Common myeloid progenitor, CD34-positive (primary cell): ENCODE results near the gene PFN3.

Source experiments
- CTCF ChIA-PET: fragments of 350-600 bp; sonication (Branson Sonifier 250); formaldehyde crosslinking; loops from one replicate; lab custom pipeline; 2021; ENCODE audit warnings: antibody characterized with exemption; lab: Charles Lee
- POLR2A ChIA-PET: fragments of 350-600 bp; sonication (Branson Sonifier 250); formaldehyde crosslinking; loops from one replicate; lab custom pipeline; 2021; ENCODE audit warnings: antibody characterized with exemption; lab: Charles Lee
- DNase-seq, 3 donors: peaks; one replicate each; pipeline versions ENCODE4 v3.0.0 to v3.0.0-alpha.2; 2013
- H3K27ac ChIP-seq, 2 experiments: 1 replicate in 1 of 2; 2 replicates in 1 of 2; pipeline ENCODE4 v1.7.0; 2013; ENCODE audit warnings: inconsistent platforms in 2 of 2, low read length in 2 of 2, mild to moderate bottlenecking in 2 of 2, low read depth in 1 of 2, moderate library complexity in 1 of 2; ENCODE audit not compliant: severe bottlenecking in 2 of 2, insufficient read depth in 1 of 2, poor library complexity in 1 of 2
- H3K27me3 ChIP-seq, 5 experiments: replicated peaks in 2 of 5; 1 replicate in 3 of 5; 2 replicates in 2 of 5; pipeline versions ENCODE4 v1.6.1 to v1.7.0; 2013; ENCODE audit warnings: low read length in 4 of 5, mild to moderate bottlenecking in 2 of 5, moderate library complexity in 2 of 5, inconsistent platforms in 1 of 5; ENCODE audit not compliant: insufficient read depth in 5 of 5, control insufficient read depth in 4 of 5
- H3K36me3 ChIP-seq, 4 experiments: 1 replicate in 2 of 4; 2 replicates in 2 of 4; pipeline versions ENCODE4 v1.6.1 to v1.7.0; 2013; ENCODE audit warnings: low read length in 3 of 4, control low read depth in 1 of 4, mild to moderate bottlenecking in 1 of 4; ENCODE audit not compliant: control insufficient read depth in 4 of 4, insufficient read depth in 4 of 4
- H3K4me1 ChIP-seq, 4 experiments: 1 replicate in 3 of 4; 2 replicates in 1 of 4; pipeline versions ENCODE4 v1.6.1 to v1.7.1; 2013; ENCODE audit warnings: low read length in 3 of 4, mild to moderate bottlenecking in 3 of 4, control low read depth in 1 of 4, inconsistent platforms in 1 of 4, moderate library complexity in 1 of 4; ENCODE audit not compliant: control insufficient read depth in 4 of 4, insufficient read depth in 4 of 4; ENCODE audit errors: control extremely low read depth in 1 of 4
- H3K4me3 ChIP-seq, 7 experiments: 1 replicate in 4 of 7; 2 replicates in 3 of 7; pipeline versions ENCODE4 v1.5.1 to v1.7.0; 2013; ENCODE audit warnings: mild to moderate bottlenecking in 7 of 7, low read length in 6 of 7, moderate library complexity in 6 of 7, inconsistent platforms in 2 of 7, low read depth in 2 of 7, control low read depth in 1 of 7; ENCODE audit not compliant: insufficient read depth in 4 of 7, control insufficient read depth in 1 of 7; ENCODE audit errors: extremely low read depth in 1 of 7
- H3K9me3 ChIP-seq, 5 experiments: 1 replicate in 4 of 5; 2 replicates in 1 of 5; pipeline versions ENCODE4 v1.6.1 to v1.7.1; 2013; ENCODE audit warnings: low read length in 4 of 5, mild to moderate bottlenecking in 2 of 5, inconsistent platforms in 1 of 5, low read depth in 1 of 5, moderate library complexity in 1 of 5; ENCODE audit not compliant: control insufficient read depth in 4 of 5, insufficient read depth in 2 of 5; ENCODE audit errors: control extremely low read depth in 1 of 5
- WGBS: methylation state at CpG from one replicate; pipeline ENCODE4 v1.1.5; 2013; ENCODE audit not compliant: insufficient coverage; 5-methylcytosine and 5-hydroxymethylcytosine counted together

Gene PFN3

DNA sequence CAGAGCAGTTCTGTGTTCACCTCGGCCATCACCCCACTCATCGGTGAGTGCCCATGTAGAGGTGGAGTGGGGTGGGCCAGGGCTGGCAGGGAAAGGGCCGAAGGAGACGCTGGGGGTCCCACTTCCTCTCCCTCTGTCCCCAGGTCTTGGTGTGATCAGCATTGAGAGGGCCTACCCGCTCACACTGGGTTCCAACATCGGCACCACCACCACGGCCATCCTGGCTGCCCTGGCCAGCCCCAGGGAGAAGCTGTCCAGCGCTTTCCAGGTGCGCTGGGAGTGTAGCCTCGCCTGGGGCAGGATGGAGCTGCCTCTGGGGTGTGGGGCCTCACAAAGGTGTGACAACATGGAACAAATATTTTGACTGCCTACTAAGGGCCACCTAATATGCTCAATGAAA lies 3.7 kb downstream of the PFN3 start:
- 98% methylated on average over 8 of the region's 10 CpGs for WGBS
- POLR2A ChIA-PET, result no interaction called here
- no peaks in the 10 kb centered on the region for H3K36me3 ChIP-seq
- no peak overlapping the region for H3K4me3 ChIP-seq
- H3K4me1 ChIP-seq, result peaks cover 3 to 32% (median 19%) of the 10 kb centered on the region in 4 experiments
- H3K27me3 ChIP-seq, result peaks cover 0 to 21% (median 6%) of the 10 kb centered on the region in 5 experiments
- H3K9me3 ChIP-seq, result no peaks in the 10 kb centered on the region
- no peak overlapping the region for H3K27ac ChIP-seq
- no peak for DNase-seq
- CTCF ChIA-PET, result interaction anchor here (13.7 kb wide), 1 partner anchor 52 kb away, joined by 509 read pairs; the partner anchor contains the start of gene PRR7

DNA sequence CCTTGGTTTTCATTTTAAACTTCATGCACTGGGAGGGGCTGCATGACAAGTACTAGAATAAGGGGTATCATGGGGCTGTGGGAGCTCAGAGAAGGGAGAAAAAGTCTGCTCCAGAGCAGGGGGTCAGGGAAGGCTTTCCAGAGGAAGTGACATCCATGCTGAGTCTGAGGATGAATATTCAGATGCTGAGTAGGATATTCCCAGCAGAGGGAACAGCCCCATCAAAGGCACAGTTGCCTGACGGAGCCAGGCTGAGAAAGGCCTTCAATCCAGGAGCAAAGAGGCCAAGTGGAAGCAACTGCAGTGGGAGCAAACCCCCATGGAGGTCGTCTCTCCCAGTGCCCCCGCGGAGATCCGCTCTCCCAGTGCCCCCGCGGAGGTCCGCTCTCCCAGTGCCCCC lies 4.4 kb downstream of the PFN3 start:
- no peak for DNase-seq
- ChIA-PET POLR2A (no interaction called here), CTCF (interaction anchor here (0.9 to 14.2 kb wide), 6 partner anchors 7 to 72 kb away, joined by 3 to 265 read pairs (median 44); partner anchors contain the start of genes PFN3, PRR7 and SLC34A1)
- Histone ChIP-seq H3K27ac (no peak overlapping the region), H3K4me3 (no peak overlapping the region), H3K4me1 (peaks cover 3 to 38% (median 23%) of the 10 kb centered on the region in 4 experiments), H3K27me3 (peaks cover 0 to 15% (median 5%) of the 10 kb centered on the region in 5 experiments), H3K36me3 (no peaks in the 10 kb centered on the region), H3K9me3 (no peaks in the 10 kb centered on the region)
- 87% methylated on average over 6 of the region's 8 CpGs for WGBS

DNA sequence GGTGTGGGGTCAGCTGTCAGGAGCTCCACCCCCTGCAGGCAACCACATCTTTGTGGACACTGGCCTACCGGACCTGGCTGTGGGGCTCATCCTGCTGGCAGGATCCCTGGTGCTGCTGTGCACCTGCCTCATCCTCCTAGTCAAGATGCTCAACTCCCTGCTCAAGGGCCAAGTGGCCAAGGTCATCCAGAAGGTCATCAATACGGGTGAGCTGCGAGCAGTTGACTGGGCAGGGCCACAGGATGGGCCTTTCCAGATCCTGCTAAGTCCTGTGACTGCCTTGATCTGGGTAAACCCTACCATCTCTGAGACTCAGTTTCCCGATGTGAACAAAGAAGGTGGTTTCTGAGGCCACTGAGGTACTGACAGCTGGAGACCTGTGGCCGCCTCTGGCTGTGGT lies 6.5 kb downstream of the PFN3 start:
- POLR2A ChIA-PET, result interaction anchor here (0.6 kb wide), 1 partner anchor 60 kb away, joined by 6 read pairs; no protein-coding TSS in a partner anchor
- whole genome bisulfite sequencing, result 90% methylated on average over 5 of the region's 5 CpGs
- Histone ChIP-seq H3K27ac (no peak overlapping the region), H3K27me3 (no peaks in the 10 kb centered on the region), H3K36me3 (no peaks in the 10 kb centered on the region), H3K4me3 (no peak overlapping the region), H3K4me1 (peaks cover 3 to 51% (median 29%) of the 10 kb centered on the region in 4 experiments), H3K9me3 (no peaks in the 10 kb centered on the region)
- DNase-seq, result no peak
- CTCF ChIA-PET, result interaction anchor here (0.8 to 14.2 kb wide), 9 partner anchors 10 to 107 kb away, joined by 3 to 265 read pairs (median 6); partner anchors contain the start of genes PFN3, PRR7 and SLC34A1

- 0% methylated on average over 1 of the region's 1 CpG for WGBS
- CTCF ChIA-PET, result interaction anchor here (1.0 to 14.2 kb wide), 12 partner anchors 10 to 115 kb away, joined by 3 to 265 read pairs (median 5); partner anchors contain the start of genes DOK3, PFN3, PRR7 and SLC34A1
- H3K4me1 ChIP-seq, result peaks cover 3 to 52% (median 29%) of the 10 kb centered on the region in 4 experiments
Observed at GRCh38 chr5:177393206-177393765, 7.2 kb downstream of the PFN3 start.

GRCh38 chr5:177392765-177393164 lies 7.7 kb downstream of the PFN3 start:
- ChIA-PET POLR2A (interaction anchor here (1.4 kb wide), 1 partner anchor 9 kb away, joined by 3 read pairs; no protein-coding TSS in a partner anchor), CTCF (interaction anchor here (1.0 to 14.2 kb wide), 10 partner anchors 11 to 116 kb away, joined by 3 to 265 read pairs (median 6); partner anchors contain the start of genes DOK3, PFN3, PRR7 and SLC34A1)
- Histone ChIP-seq H3K4me1 (peaks cover 3 to 50% (median 29%) of the 10 kb centered on the region in 4 experiments), H3K27me3 (no peaks in the 10 kb centered on the region), H3K36me3 (no peaks in the 10 kb centered on the region), H3K27ac (no peak overlapping the region), H3K9me3 (no peaks in the 10 kb centered on the region), H3K4me3 (no peak overlapping the region)
- peak in 2 of 3 donors; percentile 26 to 28 for DNase-seq
- 42% methylated on average over 2 of the region's 5 CpGs for whole genome bisulfite sequencing

More at GRCh38 chr5:177393206-177393765, 7.2 kb downstream of the PFN3 start:
- Histone ChIP-seq H3K36me3 (no peaks in the 10 kb centered on the region), H3K27ac (no peak overlapping the region), H3K27me3 (no peaks in the 10 kb centered on the region), H3K4me3 (no peak overlapping the region), H3K9me3 (no peaks in the 10 kb centered on the region)
- POLR2A ChIA-PET, result interaction anchor here (1.4 kb wide), 1 partner anchor 9 kb away, joined by 3 read pairs; no protein-coding TSS in a partner anchor
- DNase-seq, result peak in 2 of 3 donors; percentile 65 to 71

GRCh38 chr5:177390363-177391300 lies 9.8 kb downstream of the PFN3 start:
- H3K27ac ChIP-seq, result no peak overlapping the region
- 34% methylated on average over 8 of the region's 13 CpGs for WGBS
- ChIA-PET POLR2A (interaction anchor here (0.9 to 2.2 kb wide), 2 partner anchors 13 to 65 kb away, joined by 4 to 9 read pairs; no protein-coding TSS in a partner anchor), CTCF (interaction anchor here (0.6 to 14.2 kb wide), 37 partner anchors 10 to 130 kb away, joined by 3 to 265 read pairs (median 5); partner anchors contain the start of genes DOK3, GRK6, LMAN2 and PDLIM7)
- H3K36me3 ChIP-seq, result no peaks in the 10 kb centered on the region
- peak; percentile 88 to 96 (median 94) for DNase-seq
- no peaks in the 10 kb centered on the region for H3K9me3 ChIP-seq
- H3K4me1 ChIP-seq, result peaks cover 3 to 58% (median 37%) of the 10 kb centered on the region in 4 experiments
- H3K4me3 ChIP-seq, result no peak overlapping the region
- no peaks in the 10 kb centered on the region for H3K27me3 ChIP-seq
